Ascending aorta (tissue), 2 donors: ENCODE results near the gene CHD5. TPM values are rescaled to one million over a fixed set of nuclear protein-coding genes. Genes with fewer than 3 reads are reported as not detected.
A peak's percentile ranks its signal among the peaks of the same experiment; 100 is the strongest.

Experiments used
- DNase-seq, 2 donors: peaks; one replicate each; pipeline ENCODE4 v3.0.0-alpha.2; 2019; ENCODE audit warnings: low spot score in 2 of 2
- H3K27ac ChIP-seq, 2 donors: fragments of 200-600 bp; sonication (generic); one replicate each; pipeline ENCODE4 v1.5.1; 2016 to 2017; ENCODE audit warnings: mild to moderate bottlenecking in 1 of 2
- H3K27me3 ChIP-seq: fragments of 200-600 bp; sonication (generic); one replicate; pipeline ENCODE4 v1.5.1; 2017
- H3K36me3 ChIP-seq, 2 donors: fragments of 200-600 bp; sonication (generic); one replicate each; pipeline ENCODE4 v1.5.1; 2016
- H3K4me1 ChIP-seq, 2 donors: fragments of 200-600 bp; sonication (generic); one replicate each; pipeline ENCODE4 v1.5.1; 2016 to 2017; ENCODE audit warnings: mild to moderate bottlenecking in 1 of 2
- H3K4me3 ChIP-seq, 2 donors: fragments of 200-600 bp; sonication (generic); one replicate each; pipeline ENCODE4 v1.5.1; 2016 to 2017; ENCODE audit warnings: mild to moderate bottlenecking in 1 of 2
- H3K9me3 ChIP-seq, 2 donors: fragments of 200-600 bp; sonication (generic); one replicate each; pipeline ENCODE4 v1.5.1; 2016
- CTCF ChIP-seq, 3 experiments: fragments of 200-600 bp in 2 of 3; fragments of 450-650 bp in 1 of 3; sonication (generic) in 2 of 3; IDR thresholded peaks; one replicate each; pipeline ENCODE4 v1.5.1; 2016 to 2019; ENCODE audit warnings: antibody characterized with exemption in 3 of 3, mild to moderate bottlenecking in 1 of 3, moderate library complexity in 1 of 3
- intact Hi-C: fragments of 100-400 bp; cut with DNase I; formaldehyde crosslinking; loops from one replicate; pipeline ENCODE4 v1.15.1; 2023
- total RNA-seq: library from RNA; depleted of rRNA; stranded (reverse); fragments of >200 nt; gene quantifications from one replicate; pipeline ENCODE4 v1.1.0, GENCODE V29; 2016

Gene CHD5
- total RNA-seq, 1 donor from 2014 or later, result 4.0 TPM

DNA sequence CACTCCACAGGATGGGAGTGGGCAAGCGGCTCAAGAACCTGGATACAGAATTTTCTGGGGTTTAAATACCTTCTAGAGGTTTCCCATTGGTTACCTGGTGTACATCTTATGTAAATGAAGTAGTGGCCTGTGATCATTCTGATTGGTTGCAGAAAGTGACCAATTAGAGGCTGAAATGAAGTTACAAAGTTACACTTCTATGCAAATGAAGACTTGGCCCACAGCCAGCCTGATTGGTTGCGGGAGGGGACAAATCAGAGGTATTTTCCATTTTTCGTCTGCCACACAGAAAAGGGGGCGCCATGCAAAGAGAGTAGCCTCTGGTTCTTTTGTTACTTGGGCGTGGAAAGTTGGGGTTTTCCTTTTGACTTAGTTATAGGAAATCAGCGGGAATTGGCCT, 125.5 kb downstream of the CHD5 start:
- Histone ChIP-seq H3K36me3 (no peaks in the 10 kb centered on the region), H3K27me3 (no peaks in the 10 kb centered on the region), H3K9me3 (no peaks in the 10 kb centered on the region), H3K4me3 (no peak overlapping the region), H3K4me1 (no peaks in the 10 kb centered on the region), H3K27ac (no peak overlapping the region)
- no peak for DNase-seq
- intact Hi-C loops, result loop anchor here (5.0 kb wide), 1 partner anchor 193 kb away; no protein-coding TSS in a partner anchor
- no peak for TF ChIP-seq CTCF (IDR thresholded peaks at IDR 0.05)

GRCh38 chr1:6053206-6053546, 126.9 kb downstream of the CHD5 start:
- Histone ChIP-seq H3K27me3 (no peaks in the 10 kb centered on the region), H3K36me3 (no peaks in the 10 kb centered on the region), H3K9me3 (no peaks in the 10 kb centered on the region), H3K27ac (no peak overlapping the region), H3K4me3 (no peak overlapping the region), H3K4me1 (no peaks in the 10 kb centered on the region)
- no peak for TF ChIP-seq CTCF (IDR thresholded peaks at IDR 0.05)
- intact Hi-C loops, result loop anchor here (5.0 kb wide), 1 partner anchor 194 kb away; no protein-coding TSS in a partner anchor
- DNase-seq, result no peak

GRCh38 chr1:6052543-6053205, 127.4 kb downstream of the CHD5 start:
- H3K36me3 ChIP-seq, result no peaks in the 10 kb centered on the region
- no peak overlapping the region for H3K4me3 ChIP-seq
- no peaks in the 10 kb centered on the region for H3K4me1 ChIP-seq
- intact Hi-C loops, result loop anchor here (5.0 kb wide), 1 partner anchor 195 kb away; no protein-coding TSS in a partner anchor
- peak in 1 of 3 experiments; percentile 42 for TF ChIP-seq CTCF (IDR thresholded peaks at IDR 0.05)
- no peaks in the 10 kb centered on the region for H3K9me3 ChIP-seq
- no peaks in the 10 kb centered on the region for H3K27me3 ChIP-seq
- no peak for DNase-seq
- H3K27ac ChIP-seq, result no peak overlapping the region

Other genes with a start within 250 kb of the CHD5 start
- gene NPHP4, start 187.9 kb downstream of the CHD5 start, total RNA-seq, result 8.2 TPM
- gene KCNAB2, start 134.4 kb downstream of the CHD5 start, total RNA-seq, result 17.9 TPM
- gene RPL22, start 19.3 kb upstream of the CHD5 start, total RNA-seq, result 88.8 TPM
- gene RNF207, start 25.8 kb upstream of the CHD5 start, total RNA-seq, result 81.1 TPM
- gene ICMT, start 55.6 kb upstream of the CHD5 start, total RNA-seq, result 96.7 TPM
- gene HES3, start 63.9 kb upstream of the CHD5 start, total RNA-seq, result not detected
- gene GPR153, start 80.8 kb upstream of the CHD5 start, total RNA-seq, result 24.3 TPM
- 16.1 TPM for gene ACOT7, start 213.4 kb upstream of the CHD5 start, total RNA-seq
- gene HES2, start 239.6 kb upstream of the CHD5 start, total RNA-seq, result not detected
- gene ESPN, start 244.5 kb upstream of the CHD5 start, total RNA-seq, result 2.2 TPM